ENCODE measurements around the gene MMEL1. TPM values are rescaled to one million over a fixed set of nuclear protein-coding genes. Genes with fewer than 3 reads are reported as not detected.
"Not testable (repeated sequence)": the region's sequence is repeated elsewhere in the genome, so short reads cannot be mapped to it uniquely, and the experiment has no call there.

MMEL1 gene
- total RNA-seq, 4 donors from 2014 or later: 2.2 to 2.6 TPM; not detected in 2

DNA sequence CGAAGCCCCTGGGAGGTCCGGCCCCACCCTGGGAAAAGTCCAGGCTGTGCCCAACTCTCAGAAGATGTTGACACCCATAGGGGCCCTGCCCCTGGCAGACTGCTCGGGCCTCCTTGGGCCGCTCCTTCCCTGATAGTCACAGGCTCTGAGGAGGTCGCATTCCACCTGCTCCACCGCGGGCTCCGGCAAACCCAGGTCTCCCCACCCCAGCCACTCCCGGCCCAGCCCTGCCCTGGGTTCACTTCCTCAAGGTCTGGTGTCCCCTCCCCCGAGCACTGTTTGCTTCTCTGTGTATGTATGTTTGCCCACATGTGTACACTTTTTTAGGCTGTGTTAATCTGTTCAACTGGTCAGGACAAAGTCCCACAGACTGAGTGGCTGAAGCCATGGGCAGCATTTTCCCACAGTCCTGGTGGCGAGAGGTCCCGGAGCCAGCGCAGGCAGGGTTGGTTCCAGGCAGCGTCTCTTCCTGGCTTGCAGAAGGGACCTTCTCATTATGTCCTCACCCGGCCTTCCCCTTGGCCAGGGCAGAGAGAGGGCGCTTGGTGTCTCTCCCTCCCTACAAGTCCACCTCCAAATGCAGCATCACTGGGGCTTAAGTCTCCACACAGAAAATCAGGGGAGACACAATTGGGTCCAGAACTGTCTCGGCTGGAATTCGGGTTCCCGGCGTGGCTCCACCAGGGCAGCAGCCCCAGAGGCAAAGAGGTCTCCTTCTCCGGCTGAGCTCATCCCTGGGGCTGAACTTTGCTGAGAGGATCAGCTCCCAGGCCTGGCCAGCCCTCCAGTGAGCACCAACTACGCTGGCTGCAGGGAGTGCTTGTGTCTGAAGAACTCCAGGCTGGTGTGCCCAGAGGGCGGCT is 56.8 kb downstream of the MMEL1 start:
- H3K36me3 ChIP-seq: no peaks in the 10 kb centered on the region
- no peaks in the 10 kb centered on the region for H3K27me3 ChIP-seq
- H3K9me3 ChIP-seq: no peaks in the 10 kb centered on the region
- H3K4me3 ChIP-seq: no peak overlapping the region
- 88% methylated on average over 10 of the region's 23 CpGs for WGBS
- H3K27ac ChIP-seq: peak overlapping the region; percentile 45
- DNase-seq (ENCODE audit: low spot score in 2 of 2): no peak
- H3K4me1 ChIP-seq: peaks cover 23% of the 10 kb centered on the region
- TF ChIP-seq POLR2AphosphoS5 (IDR thresholded peaks at IDR 0.05): no peak
- no peak for TF ChIP-seq POLR2A (IDR thresholded peaks at IDR 0.05)
- no peak for TF ChIP-seq CTCF (IDR thresholded peaks at IDR 0.05)
- no peak for TF ChIP-seq EP300 (IDR thresholded peaks at IDR 0.05)

DNA sequence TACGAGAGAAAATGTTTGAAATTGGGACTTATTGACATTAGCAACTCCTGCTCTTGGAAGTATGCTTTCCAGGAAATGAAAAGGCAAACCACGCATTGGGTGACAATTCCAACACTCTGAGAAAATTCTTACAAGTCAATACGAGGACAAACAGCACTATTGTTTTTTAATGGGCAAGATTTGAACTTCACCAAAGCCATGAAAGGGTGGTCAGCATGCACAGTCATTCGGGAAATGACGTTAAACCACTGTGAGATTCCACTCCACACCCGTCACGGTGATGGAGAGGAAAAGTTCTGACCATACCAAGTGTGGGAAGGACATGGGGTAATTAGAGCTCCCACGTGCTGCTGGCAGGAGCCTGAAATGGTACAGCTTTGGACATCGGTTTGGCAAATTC is 58.5 kb downstream of the MMEL1 start:
- Histone ChIP-seq H3K27me3 (no peaks in the 10 kb centered on the region), H3K27ac (no peak overlapping the region), H3K4me1 (peaks cover 23% of the 10 kb centered on the region), H3K4me3 (no peak overlapping the region), H3K9me3 (no peaks in the 10 kb centered on the region), H3K36me3 (no peaks in the 10 kb centered on the region)
- DNase-seq (ENCODE audit: low spot score in 2 of 2): no peak
- no peak for TF ChIP-seq POLR2AphosphoS5 (IDR thresholded peaks at IDR 0.05)
- no peak for TF ChIP-seq EP300 (IDR thresholded peaks at IDR 0.05)
- TF ChIP-seq CTCF (IDR thresholded peaks at IDR 0.05): no peak
- TF ChIP-seq POLR2A (IDR thresholded peaks at IDR 0.05): no peak
- WGBS: 86% methylated on average over 9 of the region's 9 CpGs

DNA sequence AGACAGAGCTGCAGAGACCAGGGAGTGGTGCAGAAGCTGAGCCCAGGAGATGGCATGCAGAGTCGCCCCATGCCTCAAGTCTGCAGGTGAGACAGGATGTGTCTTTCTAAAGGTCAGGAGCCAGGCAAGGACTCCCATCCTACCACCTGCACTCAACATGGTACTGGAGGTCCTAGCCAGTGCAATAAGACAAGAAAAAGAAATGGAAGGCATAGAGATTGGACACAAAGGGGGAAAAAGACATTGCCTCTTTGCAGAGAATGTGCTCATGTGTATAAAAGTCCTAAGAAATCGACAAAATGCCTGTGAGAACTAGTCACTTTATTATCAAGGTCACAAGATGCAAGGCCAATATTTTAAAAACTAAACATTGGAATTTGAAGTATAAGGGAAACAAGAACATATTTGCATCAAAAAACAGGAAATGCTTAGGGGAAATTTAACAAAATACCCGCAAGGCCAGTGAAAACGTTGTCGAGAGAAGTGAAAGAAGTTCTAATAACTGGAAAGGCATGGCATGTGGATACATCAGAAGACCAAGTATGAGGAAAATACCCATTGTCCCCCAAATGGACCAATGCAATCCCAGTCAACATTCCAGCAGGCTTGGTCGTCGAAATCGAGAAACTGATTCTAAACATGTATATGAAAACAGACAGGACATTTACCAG is 59.4 kb downstream of the MMEL1 start:
- 83% methylated on average over 8 of the region's 8 CpGs for WGBS
- no peaks in the 10 kb centered on the region for H3K36me3 ChIP-seq
- no peak overlapping the region for H3K4me3 ChIP-seq
- no peak overlapping the region for H3K27ac ChIP-seq
- no peaks in the 10 kb centered on the region for H3K9me3 ChIP-seq
- DNase-seq (ENCODE audit: low spot score in 2 of 2): no peak
- H3K4me1 ChIP-seq: peaks cover 20% of the 10 kb centered on the region
- no peaks in the 10 kb centered on the region for H3K27me3 ChIP-seq
- TF ChIP-seq POLR2A (IDR thresholded peaks at IDR 0.05): no peak
- no peak for TF ChIP-seq EP300 (IDR thresholded peaks at IDR 0.05)
- no peak for TF ChIP-seq POLR2AphosphoS5 (IDR thresholded peaks at IDR 0.05)
- no peak for TF ChIP-seq CTCF (IDR thresholded peaks at IDR 0.05)

DNA sequence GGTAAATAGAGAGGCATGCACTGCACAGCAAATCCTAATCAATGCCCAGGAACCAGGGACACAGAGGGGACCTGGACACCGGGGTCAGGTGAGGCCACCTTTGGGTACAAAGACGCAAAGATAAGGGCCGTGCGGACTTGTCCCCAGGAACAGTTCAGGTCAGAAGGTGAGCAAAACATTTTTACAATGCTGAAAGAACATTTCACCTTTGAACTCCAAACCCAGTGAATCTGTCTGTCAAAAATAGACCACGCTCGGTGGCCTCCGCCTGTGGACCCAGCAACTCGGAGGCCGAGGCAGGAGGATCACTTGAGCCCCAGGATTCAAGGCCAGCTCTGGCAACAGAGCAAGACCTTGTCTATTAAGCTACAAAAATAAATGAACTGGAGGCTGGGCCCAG is 61.5 kb downstream of the MMEL1 start:
- no peak for DNase-seq (ENCODE audit: low spot score in 2 of 2)
- H3K9me3 ChIP-seq: no peaks in the 10 kb centered on the region
- H3K27me3 ChIP-seq: peaks cover 5% of the 10 kb centered on the region
- TF ChIP-seq POLR2A (IDR thresholded peaks at IDR 0.05) (no peak), CTCF (IDR thresholded peaks at IDR 0.05) (no peak), EP300 (IDR thresholded peaks at IDR 0.05) (no peak), POLR2AphosphoS5 (IDR thresholded peaks at IDR 0.05) (no peak)
- no peak overlapping the region for H3K27ac ChIP-seq
- H3K4me3 ChIP-seq: no peak overlapping the region
- H3K4me1 ChIP-seq: peaks cover 5% of the 10 kb centered on the region
- H3K36me3 ChIP-seq: no peaks in the 10 kb centered on the region
- 91% methylated on average over 9 of the region's 9 CpGs for WGBS

DNA sequence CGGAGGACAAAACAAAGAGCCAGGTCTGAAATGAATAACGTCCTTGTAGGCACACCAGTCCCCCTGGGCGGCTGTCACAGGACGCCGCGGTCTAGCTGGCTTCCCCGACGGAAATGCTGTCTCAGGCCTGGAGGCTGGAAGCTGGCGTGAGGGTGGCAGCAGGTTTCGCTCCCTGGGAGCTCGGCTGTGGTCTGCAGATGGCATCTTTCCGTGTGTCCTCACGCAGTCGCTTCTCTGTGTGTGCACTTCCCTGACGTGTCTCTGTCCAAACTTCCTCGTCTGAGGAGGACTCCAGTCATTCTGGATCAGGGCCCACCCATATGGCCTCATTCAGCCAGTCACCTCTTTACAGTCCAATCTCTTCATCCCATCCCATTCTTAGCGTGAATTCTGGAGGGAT is 62.5 kb downstream of the MMEL1 start:
- Histone ChIP-seq H3K9me3 (no peaks in the 10 kb centered on the region), H3K4me3 (no peak overlapping the region), H3K4me1 (no peaks in the 10 kb centered on the region), H3K27ac (no peak overlapping the region), H3K27me3 (peaks cover 5% of the 10 kb centered on the region), H3K36me3 (no peaks in the 10 kb centered on the region)
- 73% methylated on average over 13 of the region's 17 CpGs for WGBS
- no peak for DNase-seq (ENCODE audit: low spot score in 2 of 2)
- TF ChIP-seq EP300 (IDR thresholded peaks at IDR 0.05) (no peak), POLR2AphosphoS5 (IDR thresholded peaks at IDR 0.05) (no peak), POLR2A (IDR thresholded peaks at IDR 0.05) (no peak), CTCF (IDR thresholded peaks at IDR 0.05) (no peak)

- not testable (repeated sequence) for H3K27me3 ChIP-seq, H3K4me1 ChIP-seq, H3K9me3 ChIP-seq, H3K36me3 ChIP-seq, H3K4me3 ChIP-seq, H3K27ac ChIP-seq
- peak in 1 of 2 donors; percentile 54 for DNase-seq (ENCODE audit: low spot score in 2 of 2)
- 80% methylated on average over 9 of the region's 13 CpGs for WGBS
Observed at GRCh38 chr1:2569703-2570102, 63.1 kb downstream of the MMEL1 start.

Measured in suprapubic skin (tissue), 4 donors.